Upper lobe of right lung (tissue), 1 donor: ENCODE measurements around the gene NWD2. TPM values are rescaled to one million over a fixed set of nuclear protein-coding genes. Genes with fewer than 3 reads are reported as not detected.
"Not testable (repeated sequence)": the region's sequence is repeated elsewhere in the genome, so short reads cannot be mapped to it uniquely, and the experiment has no call there.

Source experiments
- ATAC-seq: fragments of 200-7000 bp; cut with Tn5 transposase; one replicate; pipeline ENCODE4 v1.9.1; 2020; ENCODE audit warnings: mild to moderate bottlenecking, moderate library complexity
- DNase-seq: peaks from one replicate; pipeline ENCODE4 v3.0.0-alpha.2; 2020
- H3K27ac ChIP-seq: fragments of 200-600 bp; one replicate; pipeline ENCODE4 v1.8.0; 2022
- H3K27me3 ChIP-seq: fragments of 200-600 bp; one replicate; pipeline ENCODE4 v1.8.0; 2022; ENCODE audit warnings: mild to moderate bottlenecking
- H3K36me3 ChIP-seq: fragments of 200-600 bp; one replicate; pipeline ENCODE4 v1.8.0; 2022
- H3K4me1 ChIP-seq: fragments of 200-600 bp; one replicate; pipeline ENCODE4 v1.8.0; 2022
- H3K4me3 ChIP-seq: fragments of 200-600 bp; one replicate; pipeline ENCODE4 v1.8.0; 2022; ENCODE audit warnings: mild to moderate bottlenecking
- H3K9me3 ChIP-seq: fragments of 200-600 bp; one replicate; pipeline ENCODE4 v1.8.0; 2022
- intact Hi-C: fragments of 100-400 bp; cut with DNase I; formaldehyde crosslinking; loops from one replicate; pipeline ENCODE4 v1.11.0; 2022
- total RNA-seq: library from RNA; stranded (reverse); fragmentation: NEBNext Ultra II Directional; extraction: Animal tissue kit (Norgen Biotek cat#: 25700); gene quantifications from one replicate; pipeline ENCODE4 v1.2.1, GENCODE V29; 2021
- TF ChIP-seq, protein P1 (sequence below): fragments of 200-600 bp; IDR thresholded peaks from one replicate; pipeline ENCODE4 v1.8.0; 2022; ENCODE audit warnings: antibody characterized with exemption
- donor health status: DM: no; HTN: yes; CAD: no; lungs with severe emphysema.

The NWD2 gene
- total RNA-seq, 1 donor from 2014 or later: not detected

DNA sequence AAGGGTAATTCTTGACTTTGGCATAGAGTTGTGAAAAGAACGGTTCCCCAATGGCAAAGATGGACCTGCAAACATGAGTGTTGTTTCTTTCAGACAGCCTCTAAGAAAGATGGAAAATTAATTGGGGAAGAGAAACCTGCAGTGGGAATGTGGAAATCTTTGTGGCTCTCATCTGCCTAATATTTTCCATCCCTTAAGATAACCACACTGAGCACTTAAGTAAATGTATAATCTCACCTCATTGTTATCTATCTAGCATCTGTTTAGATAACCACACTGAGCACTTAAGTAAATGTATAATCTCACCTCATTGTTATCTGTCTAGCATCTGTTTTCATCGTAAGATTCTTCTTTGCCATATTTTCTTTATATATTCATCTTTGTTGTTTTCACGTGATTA, 149.3 kb downstream of the NWD2 start:
- Histone ChIP-seq H3K27me3 (no peaks in the 10 kb centered on the region), H3K27ac (no peak overlapping the region)

DNA sequence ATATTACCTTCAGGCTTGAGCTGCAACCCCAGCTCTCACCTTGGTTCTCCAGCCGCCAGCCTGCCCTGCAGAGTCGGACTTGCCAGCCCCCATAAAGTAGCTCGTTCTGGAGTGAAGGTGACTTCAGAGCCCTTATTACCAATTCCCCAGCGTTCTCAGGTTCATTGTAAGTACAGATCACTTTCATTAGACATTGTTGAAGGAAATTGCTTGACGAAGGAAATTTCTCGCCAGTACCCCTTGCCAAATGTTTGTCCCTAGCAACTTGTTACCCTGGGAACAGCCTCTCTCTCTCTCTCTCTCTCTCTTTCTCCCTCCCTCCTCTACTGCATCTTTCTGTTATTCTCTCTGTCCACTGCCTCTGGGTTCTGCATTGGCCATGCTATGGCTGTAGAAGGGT, 153.0 kb downstream of the NWD2 start:
- no peak for DNase-seq
- no peak for ATAC-seq
- no peak overlapping the region for H3K27ac ChIP-seq
- H3K36me3 ChIP-seq: no peaks in the 10 kb centered on the region
- TF ChIP-seq, protein P1, sequence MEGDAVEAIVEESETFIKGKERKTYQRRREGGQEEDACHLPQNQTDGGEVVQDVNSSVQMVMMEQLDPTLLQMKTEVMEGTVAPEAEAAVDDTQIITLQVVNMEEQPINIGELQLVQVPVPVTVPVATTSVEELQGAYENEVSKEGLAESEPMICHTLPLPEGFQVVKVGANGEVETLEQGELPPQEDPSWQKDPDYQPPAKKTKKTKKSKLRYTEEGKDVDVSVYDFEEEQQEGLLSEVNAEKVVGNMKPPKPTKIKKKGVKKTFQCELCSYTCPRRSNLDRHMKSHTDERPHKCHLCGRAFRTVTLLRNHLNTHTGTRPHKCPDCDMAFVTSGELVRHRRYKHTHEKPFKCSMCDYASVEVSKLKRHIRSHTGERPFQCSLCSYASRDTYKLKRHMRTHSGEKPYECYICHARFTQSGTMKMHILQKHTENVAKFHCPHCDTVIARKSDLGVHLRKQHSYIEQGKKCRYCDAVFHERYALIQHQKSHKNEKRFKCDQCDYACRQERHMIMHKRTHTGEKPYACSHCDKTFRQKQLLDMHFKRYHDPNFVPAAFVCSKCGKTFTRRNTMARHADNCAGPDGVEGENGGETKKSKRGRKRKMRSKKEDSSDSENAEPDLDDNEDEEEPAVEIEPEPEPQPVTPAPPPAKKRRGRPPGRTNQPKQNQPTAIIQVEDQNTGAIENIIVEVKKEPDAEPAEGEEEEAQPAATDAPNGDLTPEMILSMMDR: no peak
- no peaks in the 10 kb centered on the region for H3K27me3 ChIP-seq
- intact Hi-C loops: no loop called here
- no peak overlapping the region for H3K4me3 ChIP-seq
- H3K4me1 ChIP-seq: no peaks in the 10 kb centered on the region
- H3K9me3 ChIP-seq: no peaks in the 10 kb centered on the region

More for the DNA sequence above, 149.3 kb downstream of the NWD2 start:
- TF ChIP-seq, protein P1: no peak
- H3K9me3 ChIP-seq: no peaks in the 10 kb centered on the region
- intact Hi-C loops: no loop called here
- H3K4me1 ChIP-seq: no peaks in the 10 kb centered on the region
- no peak overlapping the region for H3K4me3 ChIP-seq
- DNase-seq: no peak
- ATAC-seq: no peak
- no peaks in the 10 kb centered on the region for H3K36me3 ChIP-seq

DNA sequence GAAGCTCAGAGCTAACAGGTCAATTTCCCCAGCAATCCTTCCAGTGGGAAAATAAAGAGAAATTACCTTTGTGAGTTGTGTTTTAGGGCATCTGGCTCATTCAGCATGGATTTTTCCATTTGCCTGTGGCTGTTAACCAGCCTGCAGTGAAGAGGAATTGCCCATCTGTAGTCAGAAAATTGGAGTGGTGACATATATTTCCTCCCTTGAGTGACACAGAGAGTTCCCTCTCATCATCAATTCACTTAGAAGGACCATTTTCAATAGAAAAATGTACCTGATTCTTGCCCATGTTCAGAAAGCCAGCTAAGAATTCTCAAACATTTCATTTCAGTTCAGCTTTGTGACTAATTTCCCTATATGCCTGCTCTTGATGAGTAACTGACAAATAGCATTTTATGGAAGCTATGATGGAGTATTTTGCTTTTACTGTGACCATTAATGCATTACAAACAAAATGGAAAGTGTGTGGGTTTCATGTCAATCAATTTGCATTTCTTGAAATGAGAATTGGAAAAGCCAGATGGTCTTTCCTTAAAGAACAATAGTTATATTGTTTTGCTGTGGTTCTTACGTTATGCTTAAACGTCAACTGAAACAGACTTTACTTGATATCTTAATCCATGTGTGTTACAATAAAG, 155.8 kb downstream of the NWD2 start:
- Histone ChIP-seq H3K36me3 (no peaks in the 10 kb centered on the region), H3K27me3 (no peaks in the 10 kb centered on the region), H3K27ac (no peak overlapping the region), H3K4me1 (no peaks in the 10 kb centered on the region), H3K4me3 (no peak overlapping the region), H3K9me3 (no peaks in the 10 kb centered on the region)
- TF ChIP-seq, protein P1: no peak
- DNase-seq: no peak
- ATAC-seq: no peak
- intact Hi-C loops: no loop called here

DNA sequence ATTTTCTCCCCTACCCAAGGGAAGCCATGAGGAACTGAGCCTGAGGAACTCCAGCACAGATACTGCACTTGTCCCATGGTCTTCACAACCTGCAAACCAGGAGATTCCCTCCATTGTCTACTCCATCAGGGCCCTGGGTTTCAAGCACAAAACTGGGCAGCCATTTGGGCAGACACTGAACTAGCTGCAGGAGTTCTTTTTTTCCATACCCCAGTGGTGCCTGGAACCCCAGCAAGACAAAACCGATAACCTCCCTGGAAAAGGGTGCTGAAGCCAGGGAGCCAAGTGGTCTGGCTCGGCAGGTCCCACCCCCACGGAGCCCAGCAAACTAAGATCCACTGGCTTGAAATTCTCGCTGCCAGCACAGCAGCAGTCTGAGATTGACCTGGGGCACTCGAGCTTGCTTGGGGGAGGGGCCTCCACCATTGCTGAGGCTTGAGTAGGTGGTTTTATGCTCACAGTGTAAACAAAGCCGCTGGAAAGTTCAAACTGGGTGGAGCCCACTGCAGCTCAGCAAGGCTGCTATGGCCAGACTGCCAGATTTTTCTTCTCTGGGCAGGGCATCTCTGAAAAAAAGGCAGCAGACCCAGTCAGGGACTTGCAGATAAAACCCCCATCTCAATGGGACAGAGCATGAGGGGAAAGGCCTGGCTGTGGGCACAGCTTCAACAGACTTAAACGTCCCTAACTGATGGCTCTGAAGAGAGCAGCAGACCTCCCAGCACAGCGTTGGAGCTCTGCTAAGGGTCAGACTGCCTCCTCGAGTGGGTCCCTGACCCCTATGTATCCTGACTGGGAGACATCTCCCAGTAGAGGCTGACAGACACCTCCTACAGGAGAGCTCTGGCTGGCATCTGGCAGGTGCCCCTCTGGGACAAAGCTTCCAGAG, 163.6 kb downstream of the NWD2 start:
- intact Hi-C loops, H3K4me1 ChIP-seq, H3K36me3 ChIP-seq, H3K4me3 ChIP-seq, H3K27me3 ChIP-seq, H3K27ac ChIP-seq, H3K9me3 ChIP-seq: not testable (repeated sequence)
- peak; percentile 80 for DNase-seq
- ATAC-seq: peak; percentile 55

DNA sequence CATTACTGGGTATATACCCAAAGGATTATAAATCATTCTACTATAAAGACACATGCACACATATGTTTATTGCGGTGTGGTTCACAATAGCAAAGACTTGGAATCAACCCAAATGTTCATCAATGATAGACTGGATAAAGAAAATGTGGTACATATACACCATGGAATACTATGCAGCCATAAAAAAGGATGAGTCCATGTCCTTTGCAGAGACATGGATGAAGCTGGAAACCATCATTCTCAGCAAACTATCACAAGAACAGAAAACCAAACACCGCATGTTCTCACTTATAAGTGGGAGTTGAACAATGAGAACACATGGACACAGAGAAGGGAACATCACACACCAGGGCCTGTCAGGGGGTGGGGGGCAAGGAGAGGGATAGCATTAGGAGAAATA, 169.1 kb downstream of the NWD2 start:
- H3K27me3 ChIP-seq, H3K9me3 ChIP-seq, DNase-seq, H3K36me3 ChIP-seq, H3K4me1 ChIP-seq, H3K4me3 ChIP-seq, ATAC-seq, intact Hi-C loops, H3K27ac ChIP-seq: not testable (repeated sequence)

DNA sequence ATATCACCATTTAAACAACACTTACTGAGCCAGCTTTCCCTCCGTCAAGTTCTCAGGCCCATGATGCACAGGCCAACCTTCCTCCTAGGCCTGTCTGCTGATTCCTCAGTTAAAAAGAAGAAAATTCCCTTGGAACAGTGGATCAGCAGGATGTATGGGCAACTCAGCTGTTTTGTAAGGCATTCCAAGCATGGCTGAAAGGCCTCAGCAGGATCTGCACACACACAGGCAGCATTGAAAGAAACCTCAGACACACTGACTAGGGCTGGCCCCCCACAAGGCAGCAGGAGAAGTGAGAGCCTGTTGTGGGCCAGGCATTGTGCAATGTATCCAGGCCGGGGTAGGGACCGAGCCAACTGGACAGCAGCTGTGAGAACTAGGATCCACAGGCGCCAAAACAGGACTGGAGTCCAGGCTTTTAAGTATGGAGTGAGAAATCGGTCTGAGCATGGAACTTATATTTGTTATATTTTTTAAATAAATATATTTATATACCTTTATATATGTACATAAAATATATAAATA, 171.4 kb downstream of the NWD2 start:
- intact Hi-C loops: no loop called here
- Histone ChIP-seq H3K9me3 (no peaks in the 10 kb centered on the region), H3K27ac (no peak overlapping the region), H3K27me3 (no peaks in the 10 kb centered on the region), H3K4me1 (no peaks in the 10 kb centered on the region), H3K36me3 (no peaks in the 10 kb centered on the region), H3K4me3 (no peak overlapping the region)
- TF ChIP-seq, protein P1: no peak
- ATAC-seq: no peak
- DNase-seq: no peak
